ENCODE results near the gene SLC16A12. TPM values are rescaled to one million over a fixed set of nuclear protein-coding genes. Genes with fewer than 3 reads are reported as not detected.

The SLC16A12 gene
- total and polyA plus RNA-seq, 2 of the 8 experiments (the other 6 are each of a cell fraction or from before 2014, with no cell fraction given): 1.6 to 1.9 TPM

GRCh38 chr10:89565180-89565579, 29.8 kb upstream of the SLC16A12 start (continued):
- TF ChIP-seq SP2 (IDR thresholded peaks at IDR 0.05; ENCODE audit: low read length) (no peak), POU5F1 (IDR thresholded peaks at IDR 0.05; ENCODE audit: low read depth, low read length) (no peak), SP4 (IDR thresholded peaks at IDR 0.05; ENCODE audit: low read length) (no peak), RXRA (IDR thresholded peaks at IDR 0.05; ENCODE audit: insufficient read depth, low read depth, low read length) (no peak), SIRT6 (IDR thresholded peaks at IDR 0.05; ENCODE audit: low read length) (no peak), SIN3A (conservative IDR thresholded peaks at IDR 0.05 in 1 of 2, IDR thresholded peaks at IDR 0.05 in 1 of 2; ENCODE audit: low read depth in 1 of 2, low read length in 2 of 2) (no peak), KDM4A (IDR thresholded peaks at IDR 0.05; ENCODE audit: low read depth, low read length, severe bottlenecking) (no peak), PHF8 (conservative IDR thresholded peaks at IDR 0.05; ENCODE audit: low read depth, low read length) (no peak)

All from H1 (cell line).